GM13976 (cell line): ENCODE data around the gene CXXC5.
"Not testable (repeated sequence)": the region's sequence is repeated elsewhere in the genome, so short reads cannot be mapped to it uniquely, and the experiment has no call there.

ENCODE experiments used
- DNase-seq: peaks from one replicate; pipeline ENCODE4 v3.0.0; 2012; ENCODE audit warnings: low spot score
- CTCF ChIP-seq: IDR thresholded peaks from 2 replicates; pipeline ENCODE4 v1.5.1; 2012; ENCODE audit warnings: borderline replicate concordance, mild to moderate bottlenecking; ENCODE audit not compliant: insufficient read depth; ENCODE audit errors: extremely low read depth, missing control alignments, control extremely low read depth
- in situ Hi-C: fragments of 300-500 bp; cut with MboI; formaldehyde crosslinking; loops from one replicate; pipeline ENCODE4 v1.12.0; 2022; ENCODE audit warnings: low sequenced_read_pairs, mixed read lengths, inconsistent platforms; ENCODE audit not compliant: unreplicated experiment

The CXXC5 gene

GRCh38 chr5:139619861-139620260, 28.3 kb upstream of the CXXC5 start:
- in situ Hi-C loops: no loop called here
- TF ChIP-seq CTCF: no peak
- no peak for DNase-seq

GRCh38 chr5:139625398-139625797, 22.8 kb upstream of the CXXC5 start:
- in situ Hi-C loops, DNase-seq: not testable (repeated sequence)

- DNase-seq: no peak
- no peak for TF ChIP-seq CTCF
- in situ Hi-C loops: loop anchor here (5.0 kb wide), 1 partner anchor 131 kb away; no protein-coding TSS in a partner anchor
Measured at GRCh38 chr5:139630855-139631254, 17.3 kb upstream of the CXXC5 start.

- no peak for TF ChIP-seq CTCF
- in situ Hi-C loops: loop anchor here (5.0 kb wide), 1 partner anchor 131 kb away; no protein-coding TSS in a partner anchor
- no peak for DNase-seq
Measured at GRCh38 chr5:139631520-139632165, 16.5 kb upstream of the CXXC5 start.

GRCh38 chr5:139633295-139634027, 14.7 kb upstream of the CXXC5 start:
- peak; percentile 75 for DNase-seq
- TF ChIP-seq CTCF: peak; percentile 97
- in situ Hi-C loops: loop anchor here (5.0 kb wide), 1 partner anchor 129 kb away; no protein-coding TSS in a partner anchor

- in situ Hi-C loops: loop anchor here (5.0 kb wide), 1 partner anchor 128 kb away; no protein-coding TSS in a partner anchor
- no peak for DNase-seq
- TF ChIP-seq CTCF: no peak
Measured at GRCh38 chr5:139634028-139634325, 14.2 kb upstream of the CXXC5 start.

- in situ Hi-C loops: loop anchor here (5.0 kb wide), 1 partner anchor 128 kb away; no protein-coding TSS in a partner anchor
- no peak for DNase-seq
- TF ChIP-seq CTCF: no peak
Measured at GRCh38 chr5:139634541-139634940, 13.6 kb upstream of the CXXC5 start.
